ENCODE results near the gene XXYLT1.

XXYLT1 gene

GRCh38 chr3:195270079-195270816 lies 711 bp downstream of the XXYLT1 start (continued):
- TF ChIP-seq ZNF341 (tag by site-specific recombination; IDR thresholded peaks at IDR 0.05; ENCODE audit: low read depth) (peak; percentile 72), ZNF660 (tag by site-specific recombination; IDR thresholded peaks at IDR 0.05) (no peak; the same call in 1 of the 2 replicates), PRDM10 (tag by site-specific recombination; IDR thresholded peaks at IDR 0.05) (peak; percentile 18; the same call in 1 of the 2 replicates), ZFP37 (tag by site-specific recombination; IDR thresholded peaks at IDR 0.05) (no peak), ZIC2 (tag by site-specific recombination; IDR thresholded peaks at IDR 0.05) (peak; percentile 100), ZNF2 (tag by site-specific recombination; IDR thresholded peaks at IDR 0.05) (no peak; the same call in 1 of the 2 replicates), KLF10 (tag by site-specific recombination; IDR thresholded peaks at IDR 0.05) (peak; percentile 91), MEIS1 (CRISPR knock-in tag; IDR thresholded peaks at IDR 0.05; ENCODE audit: borderline replicate concordance) (no peak), ZNF214 (tag by site-specific recombination; IDR thresholded peaks at IDR 0.05; ENCODE audit: borderline replicate concordance) (no peak), ZBTB26 (tag by site-specific recombination; optimal IDR thresholded peaks at IDR 0.05) (peak; percentile 91), ZNF585B (tag by site-specific recombination; IDR thresholded peaks at IDR 0.05) (no peak), KLF17 (tag by site-specific recombination; IDR thresholded peaks at IDR 0.05) (peak; percentile 55; the same call in 1 of the 2 replicates), ZBTB11 (tag by site-specific recombination; conservative IDR thresholded peaks at IDR 0.05; ENCODE audit: low read depth) (no peak), GLI2 (tag by site-specific recombination; IDR thresholded peaks at IDR 0.05; ENCODE audit: borderline replicate concordance, low read depth) (no peak), SP2 (tag by site-specific recombination; IDR thresholded peaks at IDR 0.05) (peak; percentile 65), KLF16 (tag by site-specific recombination; IDR thresholded peaks at IDR 0.05) (peak; percentile 45; the same call in 1 of the 2 replicates), HIC1 (tag by site-specific recombination; IDR thresholded peaks at IDR 0.05) (peak; percentile 24; the same call in 1 of the 2 replicates), ZNF701 (tag by site-specific recombination; IDR thresholded peaks at IDR 0.05) (no peak), ZSCAN30 (tag by site-specific recombination; IDR thresholded peaks at IDR 0.05) (0 out of 2 replicates have a peak, but pooled peaks have one; percentile 2), ZNF658 (tag by site-specific recombination; IDR thresholded peaks at IDR 0.05) (no peak), PRDM4 (tag by site-specific recombination; IDR thresholded peaks at IDR 0.05) (no peak), ZNF184 (tag by site-specific recombination; IDR thresholded peaks at IDR 0.05) (no peak)

Data from HEK293 (cell line).